ENCODE data around the gene IP6K3.

The IP6K3 gene

DNA sequence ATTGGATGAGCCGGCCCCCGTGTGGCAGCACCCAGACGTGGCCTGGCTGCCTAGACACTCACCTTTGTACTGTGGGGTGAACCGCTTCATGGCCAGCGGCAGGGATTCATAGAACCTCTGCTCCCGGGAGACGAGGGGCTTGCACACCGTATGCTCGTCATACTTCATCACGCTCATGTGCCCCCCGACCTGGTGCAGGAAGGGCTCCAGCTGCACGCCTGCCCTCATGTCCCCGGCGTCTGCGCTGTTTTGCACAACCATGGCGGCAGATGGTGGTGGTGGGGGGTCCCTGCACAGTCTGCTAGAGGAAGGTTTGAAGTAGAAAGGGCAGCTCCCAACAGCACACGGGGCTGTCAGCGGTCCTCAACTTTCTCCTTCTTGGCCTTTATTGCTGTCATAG lies 11.5 kb downstream of the IP6K3 start:
- DNase-seq (ENCODE audit: low read depth) = no peak
- TF ChIP-seq, protein P1, sequence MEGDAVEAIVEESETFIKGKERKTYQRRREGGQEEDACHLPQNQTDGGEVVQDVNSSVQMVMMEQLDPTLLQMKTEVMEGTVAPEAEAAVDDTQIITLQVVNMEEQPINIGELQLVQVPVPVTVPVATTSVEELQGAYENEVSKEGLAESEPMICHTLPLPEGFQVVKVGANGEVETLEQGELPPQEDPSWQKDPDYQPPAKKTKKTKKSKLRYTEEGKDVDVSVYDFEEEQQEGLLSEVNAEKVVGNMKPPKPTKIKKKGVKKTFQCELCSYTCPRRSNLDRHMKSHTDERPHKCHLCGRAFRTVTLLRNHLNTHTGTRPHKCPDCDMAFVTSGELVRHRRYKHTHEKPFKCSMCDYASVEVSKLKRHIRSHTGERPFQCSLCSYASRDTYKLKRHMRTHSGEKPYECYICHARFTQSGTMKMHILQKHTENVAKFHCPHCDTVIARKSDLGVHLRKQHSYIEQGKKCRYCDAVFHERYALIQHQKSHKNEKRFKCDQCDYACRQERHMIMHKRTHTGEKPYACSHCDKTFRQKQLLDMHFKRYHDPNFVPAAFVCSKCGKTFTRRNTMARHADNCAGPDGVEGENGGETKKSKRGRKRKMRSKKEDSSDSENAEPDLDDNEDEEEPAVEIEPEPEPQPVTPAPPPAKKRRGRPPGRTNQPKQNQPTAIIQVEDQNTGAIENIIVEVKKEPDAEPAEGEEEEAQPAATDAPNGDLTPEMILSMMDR (IDR thresholded peaks at IDR 0.05; ENCODE audit: insufficient read depth, low read depth, low read length, missing control alignments) = no peak
- H3K4me3 ChIP-seq (ENCODE audit: low read length) = no peak overlapping the region

DNA sequence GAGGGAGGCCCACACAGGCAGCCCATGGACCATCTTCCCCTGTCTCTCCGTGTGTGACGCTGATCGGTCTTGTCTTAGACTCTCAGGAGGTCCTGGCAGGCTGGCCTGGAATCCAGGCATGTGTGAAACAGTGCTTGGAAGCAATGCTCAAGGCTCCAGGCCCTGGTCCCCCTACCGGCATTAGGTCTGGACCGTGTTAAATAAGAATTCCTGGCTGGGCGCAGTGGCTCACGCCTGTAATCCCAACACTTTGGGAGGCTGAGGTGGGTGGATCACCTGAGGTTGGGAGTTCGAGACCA lies 13.0 kb downstream of the IP6K3 start:
- TF ChIP-seq, protein P1 (IDR thresholded peaks at IDR 0.05; ENCODE audit: insufficient read depth, low read depth, low read length, missing control alignments) = no peak
- DNase-seq (ENCODE audit: low read depth) = no peak

DNA sequence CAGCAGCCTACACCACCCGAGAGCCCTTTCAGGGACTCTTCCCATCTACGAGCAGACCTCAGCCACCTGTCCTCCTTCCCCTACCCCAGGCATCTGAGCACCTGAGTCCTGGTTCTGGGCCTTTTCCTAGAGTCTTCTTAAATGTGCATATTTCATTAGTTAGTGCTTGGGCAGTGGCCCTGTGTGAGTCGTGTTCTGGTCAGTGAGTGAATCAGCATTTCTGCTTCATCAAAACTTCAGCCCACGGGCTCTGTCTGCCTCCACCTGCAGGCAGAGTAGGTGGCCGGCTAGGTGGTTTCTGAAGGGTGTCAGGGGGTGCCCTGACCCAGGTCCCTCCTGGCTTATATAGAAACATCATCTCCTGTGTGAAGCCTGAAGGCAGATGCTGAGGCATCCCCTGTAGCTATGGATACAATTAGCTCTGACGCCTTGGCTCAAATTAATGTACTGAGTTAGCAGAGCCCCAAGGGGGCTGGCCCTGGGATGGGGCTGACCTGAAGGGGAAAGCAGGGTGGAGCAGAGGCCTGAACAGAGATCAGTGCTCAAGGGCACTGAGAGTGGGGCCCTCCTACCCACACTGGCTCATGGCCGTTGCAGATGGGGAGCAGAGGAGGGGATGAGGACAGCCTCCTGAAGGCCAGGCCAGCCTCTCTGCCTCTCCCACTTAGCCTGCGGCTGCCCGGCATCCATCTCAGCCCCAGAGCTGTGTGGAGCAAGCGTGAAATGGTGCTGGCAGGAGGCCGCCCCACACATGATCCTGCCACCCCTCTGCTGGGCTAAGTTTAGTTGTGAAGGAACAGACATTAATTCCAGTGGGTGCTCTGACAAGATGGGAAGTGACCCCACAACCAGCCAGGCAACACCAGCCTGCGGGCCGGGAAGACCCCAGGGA lies 13.6 kb downstream of the IP6K3 start:
- TF ChIP-seq, protein P1 (IDR thresholded peaks at IDR 0.05; ENCODE audit: insufficient read depth, low read depth, low read length, missing control alignments) = no peak
- H3K4me3 ChIP-seq (ENCODE audit: low read length) = no peak overlapping the region
- DNase-seq (ENCODE audit: low read depth) = no peak

More for the DNA sequence above, 13.0 kb downstream of the IP6K3 start:
- H3K4me3 ChIP-seq (ENCODE audit: low read length) = no peak overlapping the region

DNA sequence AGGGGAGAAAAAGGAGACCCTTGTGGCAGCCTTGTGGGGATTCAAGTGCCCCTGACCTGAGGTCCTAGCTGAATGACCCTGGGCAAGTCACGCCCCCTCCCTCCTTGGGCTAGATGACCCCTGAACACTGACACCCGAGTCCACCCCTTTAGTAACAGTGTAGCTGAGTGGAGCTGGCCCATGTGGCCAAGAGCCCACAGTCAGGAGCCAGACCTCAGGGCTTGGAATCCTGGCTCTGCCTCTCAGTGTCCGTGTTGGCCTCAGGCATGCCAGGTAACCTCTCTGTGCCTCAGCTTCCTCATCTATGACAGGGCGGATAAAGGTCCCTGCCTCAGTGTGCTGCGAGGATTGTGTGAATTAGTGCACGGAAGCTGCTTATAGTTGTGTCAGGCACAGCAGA lies 14.3 kb downstream of the IP6K3 start:
- DNase-seq (ENCODE audit: low read depth) = no peak
- TF ChIP-seq, protein P1 (IDR thresholded peaks at IDR 0.05; ENCODE audit: insufficient read depth, low read depth, low read length, missing control alignments) = no peak
- no peak overlapping the region for H3K4me3 ChIP-seq (ENCODE audit: low read length)

DNA sequence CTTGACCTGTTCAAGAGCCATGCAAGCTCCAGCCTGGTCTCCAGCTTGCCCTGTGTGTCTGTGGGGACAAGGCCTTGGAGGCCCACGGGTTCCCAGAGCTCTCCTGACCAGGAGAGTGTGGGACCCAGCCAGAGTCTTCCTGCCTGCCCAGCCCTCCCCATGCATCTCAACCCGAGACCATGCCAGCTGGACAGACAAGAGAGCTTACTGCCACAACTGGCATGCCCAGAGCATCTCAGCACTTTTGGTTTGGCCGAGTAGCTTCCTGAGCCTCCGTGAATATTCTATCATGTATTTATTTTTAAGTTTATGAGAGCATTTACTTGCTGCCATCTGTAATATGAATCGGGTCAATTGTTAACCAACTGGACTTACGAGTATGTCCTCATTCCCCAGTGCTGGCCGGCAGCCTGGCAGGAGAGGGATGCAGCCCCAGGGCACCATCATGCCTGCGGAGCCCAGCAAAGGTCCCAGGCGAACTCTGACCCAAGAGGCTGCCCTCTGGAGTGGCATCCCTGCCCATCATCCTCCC lies 14.9 kb downstream of the IP6K3 start:
- DNase-seq (ENCODE audit: low read depth) = no peak
- no peak overlapping the region for H3K4me3 ChIP-seq (ENCODE audit: low read length)
- TF ChIP-seq, protein P1 (IDR thresholded peaks at IDR 0.05; ENCODE audit: insufficient read depth, low read depth, low read length, missing control alignments) = no peak

DNA sequence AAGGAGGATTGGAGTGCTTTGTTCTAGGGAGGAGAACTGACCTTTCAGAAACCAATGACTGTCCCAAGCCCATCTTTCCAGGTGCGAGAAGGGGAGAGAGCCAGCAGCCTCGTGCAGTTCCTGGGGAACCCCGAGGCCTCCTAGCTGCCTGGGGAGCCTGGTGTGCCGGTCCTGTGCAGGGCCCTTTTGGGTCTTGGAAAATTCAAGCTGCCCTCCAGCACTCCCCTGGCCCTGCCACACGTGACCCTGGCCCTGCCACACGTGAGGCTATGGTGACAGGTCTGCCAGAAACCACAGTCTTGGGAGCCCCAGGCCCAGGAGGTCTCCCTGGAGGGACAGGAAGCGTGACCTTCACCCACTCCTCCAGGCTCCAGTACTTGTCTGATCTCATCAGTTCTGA lies 15.7 kb downstream of the IP6K3 start:
- H3K4me3 ChIP-seq (ENCODE audit: low read length) = no peak overlapping the region
- no peak for DNase-seq (ENCODE audit: low read depth)
- TF ChIP-seq, protein P1 (IDR thresholded peaks at IDR 0.05; ENCODE audit: insufficient read depth, low read depth, low read length, missing control alignments) = no peak

DNA sequence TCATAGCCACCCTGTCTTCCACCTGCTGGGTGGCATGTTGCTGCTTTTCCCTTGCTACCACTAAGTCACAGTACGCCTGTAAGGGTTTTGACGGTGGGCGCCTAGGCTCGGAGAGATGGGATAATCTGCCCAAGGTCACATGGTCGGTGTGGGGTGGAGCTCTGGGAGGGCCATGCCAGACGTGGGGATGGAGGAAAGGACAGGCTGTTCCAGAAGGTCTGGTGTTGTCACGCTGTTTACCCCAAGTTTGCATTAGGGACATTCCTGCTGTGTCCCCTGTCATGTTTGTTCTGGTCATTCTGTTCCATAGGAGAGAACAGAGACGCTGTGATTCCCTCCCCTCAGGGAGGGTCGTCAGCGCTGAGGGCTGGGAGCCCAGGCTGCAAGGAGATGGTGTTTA lies 16.1 kb downstream of the IP6K3 start:
- no peak overlapping the region for H3K4me3 ChIP-seq (ENCODE audit: low read length)
- no peak for DNase-seq (ENCODE audit: low read depth)
- TF ChIP-seq, protein P1 (IDR thresholded peaks at IDR 0.05; ENCODE audit: insufficient read depth, low read depth, low read length, missing control alignments) = no peak
